GM12878 (cell line): ENCODE results near the gene AKAP13. TPM values are rescaled to one million over a fixed set of nuclear protein-coding genes. Genes with fewer than 3 reads are reported as not detected.

Experiments
- ATAC-seq: fragments of 200-7000 bp; cut with Tn5 transposase; 3 replicates; pipeline ENCODE4 v1.9.1; 2020; ENCODE audit warnings: mild to moderate bottlenecking, moderate library complexity
- BruUV-seq: library from RNA; stranded (reverse); fragments of 400-500 nt; replicated peaks from 2 replicates; lab custom pipeline; 2021; lab: Mats Ljungman, UMichigan
- CTCF ChIA-PET: fragments of 300-600 bp; sonication (Branson Sonifier 250); formaldehyde crosslinking; extraction: SDS; loops from one replicate; lab custom pipeline; 2021; ENCODE audit warnings: inconsistent platforms; lab: Yijun Ruan, JAX
- POLR2A ChIA-PET: fragments of 350-600 bp; formaldehyde crosslinking; extraction: SDS; loops from one replicate; lab custom pipeline; 2021; ENCODE audit warnings: inconsistent platforms; lab: Charles Lee
- RAD21 ChIA-PET: fragments of 300-600 bp; sonication (Branson Sonifier 250); formaldehyde crosslinking; loops from one replicate; lab custom pipeline; 2023; ENCODE audit warnings: antibody characterized with exemption; ENCODE audit not compliant: unreplicated experiment; lab: Charles Lee
- SMC1A ChIA-PET: fragments of 300-600 bp; sonication (Branson Sonifier 250); formaldehyde crosslinking; loops from one replicate; lab custom pipeline; 2023; ENCODE audit not compliant: unreplicated experiment, uncharacterized antibody; lab: Charles Lee
- DNase-seq: peaks from one replicate; pipeline ENCODE4 v3.0.0-alpha.2; 2011; ENCODE audit warnings: low read depth, low spot score
- FAIRE-seq: peaks from 3 replicates; lab custom pipeline; 2011; peaks lifted over from hg19 to GRCh38; lab: Jason Lieb, UNC
- H2AFZ ChIP-seq: 2 replicates; pipeline ENCODE4 v1.6.0; 2011; ENCODE audit warnings: low read depth, low read length, control low read depth; ENCODE audit not compliant: control insufficient read depth
- H3K27ac ChIP-seq: 2 replicates; pipeline ENCODE4 v1.5.1; 2011; ENCODE audit warnings: control low read depth; ENCODE audit not compliant: control insufficient read depth, insufficient read depth
- H3K27me3 ChIP-seq, 2 experiments: replicated peaks in 1 of 2; 2 replicates each; pipeline versions ENCODE4 v1.6.0 to v1.6.1; 2011; ENCODE audit warnings: low read length in 1 of 2; ENCODE audit not compliant: control insufficient read depth in 2 of 2, insufficient read depth in 2 of 2
- H3K36me3 ChIP-seq, 2 experiments: 2 replicates each; pipeline ENCODE4 v1.5.1; 2011; ENCODE audit warnings: low read length in 1 of 2; ENCODE audit not compliant: control insufficient read depth in 2 of 2, insufficient read depth in 2 of 2
- H3K4me1 ChIP-seq: 2 replicates; pipeline ENCODE4 v1.6.1; 2011; ENCODE audit warnings: mild to moderate bottlenecking, low read length, moderate library complexity, mixed read lengths; ENCODE audit not compliant: control insufficient read depth, insufficient read depth
- H3K4me2 ChIP-seq: 2 replicates; pipeline ENCODE4 v1.6.0; 2011; ENCODE audit warnings: control low read depth; ENCODE audit not compliant: control insufficient read depth, insufficient read depth
- H3K4me3 ChIP-seq: fragments of 200-600 bp; sonication (generic); 2 replicates; pipeline ENCODE4 v1.5.1; 2016
- H3K79me2 ChIP-seq: 2 replicates; pipeline ENCODE4 v1.6.0; 2011; ENCODE audit warnings: low read length; ENCODE audit not compliant: control insufficient read depth, insufficient read depth
- H3K9ac ChIP-seq: 2 replicates; pipeline ENCODE4 v1.8.0; 2011; ENCODE audit warnings: low read length, control low read depth, mixed read lengths; ENCODE audit not compliant: control insufficient read depth, insufficient read depth
- H3K9me3 ChIP-seq: replicated peaks from 3 replicates; pipeline ENCODE4 v1.5.1; 2011; ENCODE audit warnings: mild to moderate bottlenecking, low read length; ENCODE audit not compliant: control insufficient read depth, insufficient read depth
- H4K20me1 ChIP-seq: 2 replicates; pipeline ENCODE4 v1.6.0; 2011; ENCODE audit not compliant: control insufficient read depth, insufficient read depth
- CBFB ChIP-seq: IDR thresholded peaks from 2 replicates; pipeline ENCODE4 v1.6.1; 2016; ENCODE audit warnings: antibody characterized with exemption, low read depth
- IKZF2 ChIP-seq, 2 experiments: fragments of 450-650 bp; IDR thresholded peaks; 2 replicates each; pipeline ENCODE4 v1.6.1; 2017; ENCODE audit warnings: mild to moderate bottlenecking in 2 of 2, moderate library complexity in 2 of 2
- MEF2B ChIP-seq: fragments of 450-650 bp; IDR thresholded peaks from 2 replicates; pipeline ENCODE4 v1.6.1; 2018; ENCODE audit warnings: mild to moderate bottlenecking, moderate library complexity; ENCODE audit not compliant: partially characterized antibody, poor library complexity, severe bottlenecking
- MTA2 ChIP-seq: fragments of 450-650 bp; IDR thresholded peaks from 2 replicates; pipeline ENCODE4 v1.6.1; 2016; ENCODE audit warnings: low read depth, mild to moderate bottlenecking, moderate library complexity
- MTA3 ChIP-seq: IDR thresholded peaks from 2 replicates; pipeline ENCODE4 v1.6.1; 2012; ENCODE audit warnings: low read length, inconsistent platforms, borderline replicate concordance
- WGBS: methylation state at CpG from one replicate; pipeline ENCODE4 v1.1.6; 2016; ENCODE audit warnings: low lambda C conversion rate; ENCODE audit not compliant: insufficient replicate concordance, insufficient coverage; ENCODE audit errors: missing lambda C conversion rate; 5-methylcytosine and 5-hydroxymethylcytosine counted together
- in situ Hi-C: fragments of 300-500 bp; cut with MboI; formaldehyde crosslinking; loops from 9 replicates; pipeline ENCODE4 v1.14.3; 2018; ENCODE audit warnings: mixed read lengths
- intact Hi-C: fragments of 100-400 bp; cut with micrococcal nuclease; formaldehyde crosslinking; loops from one replicate; pipeline ENCODE4 v1.14.2; 2022; ENCODE audit not compliant: unreplicated experiment
- polyA plus RNA-seq, 11 experiments: library from polyadenylated mRNA; depleted of rRNA in 4 of 11; unstranded in 6 of 11; stranded (reverse) in 5 of 11; fragments of >200 nt; fragmentation: Nextera tagmentation in 4 of 11; fragmentation: Illumina TruSeq in 1 of 11; extraction: Ambion mirVana in 4 of 11; extraction: Trizol in 1 of 11; gene quantifications; 1 replicate in 1 of 11; 2 replicates in 10 of 11; pipeline versions ENCODE4 v1.2.1 to v1.2.3, GENCODE V29; 2011 to 2016; ENCODE audit warnings: inconsistent platforms in 2 of 11, missing spikeins in 2 of 11, low read depth in 1 of 11
- total RNA-seq, 4 experiments: library from RNA; depleted of rRNA in 3 of 4; stranded (reverse); fragments of >200 nt in 3 of 4; fragmentation: Illumina TruSeq in 1 of 4; extraction: Trizol in 1 of 4; gene quantifications; 2 replicates each; pipeline versions ENCODE4 v1.2.1 to v1.2.3, GENCODE V29; 2013 to 2021
- TF ChIP-seq, protein P1 (sequence below): IDR thresholded peaks from 2 replicates; pipeline ENCODE4 v1.6.1; 2011; ENCODE audit warnings: borderline replicate concordance, low read depth, mild to moderate bottlenecking, moderate library complexity, low read length; ENCODE audit not compliant: insufficient read depth, poor library complexity, severe bottlenecking
- TF ChIP-seq, protein P2 (sequence below), 3 experiments: IDR thresholded peaks in 2 of 3; conservative IDR thresholded peaks in 1 of 3; 2 replicates each; pipeline ENCODE4 v1.5.1; 2011; ENCODE audit warnings: low read depth in 3 of 3, low read length in 3 of 3, mild to moderate bottlenecking in 3 of 3, control low read depth in 2 of 3, moderate library complexity in 2 of 3, inconsistent platforms in 1 of 3, mixed read lengths in 1 of 3; ENCODE audit not compliant: control insufficient read depth in 2 of 3, insufficient read depth in 1 of 3; ENCODE audit errors: extremely low read depth in 1 of 3

AKAP13 gene
- total and polyA plus RNA-seq, 10 of the 15 experiments (the other 5 are each of a cell fraction or from before 2014, with no cell fraction given): 14.4 to 74.9 (median 55.1) TPM

DNA sequence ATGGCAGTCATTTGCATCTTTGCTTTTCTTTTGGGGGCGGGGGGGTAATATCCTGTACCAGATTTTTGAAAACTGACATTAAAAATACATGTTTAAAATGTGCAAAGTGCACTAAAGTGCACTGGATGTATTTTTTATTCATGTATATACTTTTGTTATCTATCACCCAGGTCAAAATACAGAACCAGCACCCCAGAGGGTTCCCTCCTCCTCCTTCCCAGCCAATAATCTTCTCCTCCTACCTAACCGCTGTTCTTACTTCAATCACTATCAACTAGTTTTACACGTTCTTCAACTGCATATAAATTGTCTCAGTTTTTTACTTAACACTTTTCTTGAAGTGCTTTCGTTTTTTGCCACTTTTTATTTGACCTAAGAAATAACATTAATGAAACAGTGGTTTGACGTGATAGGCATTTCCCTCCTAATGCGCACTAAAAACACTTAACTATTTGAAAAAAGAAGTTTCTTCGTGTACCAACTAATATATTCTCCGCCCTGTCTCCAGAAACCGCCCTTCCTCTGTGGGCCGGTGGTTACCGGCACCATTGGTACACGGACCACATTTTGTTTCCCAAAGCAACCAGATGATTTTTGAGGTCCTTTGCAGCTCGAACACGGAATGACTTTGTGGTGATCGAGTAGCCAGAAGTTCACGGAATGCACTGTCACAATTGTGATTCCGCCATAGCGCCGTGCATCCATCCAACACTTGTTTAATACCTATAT, 836 bp upstream of the AKAP13 start:
- Histone ChIP-seq H3K4me2 (peak overlapping the region; percentile 88), H3K9me3 (no peaks in the 10 kb centered on the region), H3K4me1 (peaks cover 12% of the 10 kb centered on the region; the same call in 1 of the 2 replicates), H4K20me1 (no peaks in the 10 kb centered on the region), H2AFZ (peak overlapping the region; percentile 83), H3K27me3 (no peaks in the 10 kb centered on the region; a peak in 2 of 4 replicates), H3K79me2 (peaks cover 35% of the 10 kb centered on the region), H3K36me3 (no peaks in the 10 kb centered on the region), H3K4me3 (peak overlapping the region; percentile 69), H3K27ac (peak overlapping the region; percentile 51), H3K9ac (peak overlapping the region; percentile 61)
- peak; percentile 67; the same call in 1 of the 2 replicates for TF ChIP-seq CBFB
- TF ChIP-seq MEF2B: peak; percentile 7
- TF ChIP-seq, protein P1, sequence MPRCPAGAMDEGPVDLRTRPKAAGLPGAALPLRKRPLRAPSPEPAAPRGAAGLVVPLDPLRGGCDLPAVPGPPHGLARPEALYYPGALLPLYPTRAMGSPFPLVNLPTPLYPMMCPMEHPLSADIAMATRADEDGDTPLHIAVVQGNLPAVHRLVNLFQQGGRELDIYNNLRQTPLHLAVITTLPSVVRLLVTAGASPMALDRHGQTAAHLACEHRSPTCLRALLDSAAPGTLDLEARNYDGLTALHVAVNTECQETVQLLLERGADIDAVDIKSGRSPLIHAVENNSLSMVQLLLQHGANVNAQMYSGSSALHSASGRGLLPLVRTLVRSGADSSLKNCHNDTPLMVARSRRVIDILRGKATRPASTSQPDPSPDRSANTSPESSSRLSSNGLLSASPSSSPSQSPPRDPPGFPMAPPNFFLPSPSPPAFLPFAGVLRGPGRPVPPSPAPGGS: no peak
- TF ChIP-seq MTA2: peak; percentile 25; the same call in 1 of the 2 replicates
- no peak for TF ChIP-seq MTA3
- TF ChIP-seq, protein P2, sequence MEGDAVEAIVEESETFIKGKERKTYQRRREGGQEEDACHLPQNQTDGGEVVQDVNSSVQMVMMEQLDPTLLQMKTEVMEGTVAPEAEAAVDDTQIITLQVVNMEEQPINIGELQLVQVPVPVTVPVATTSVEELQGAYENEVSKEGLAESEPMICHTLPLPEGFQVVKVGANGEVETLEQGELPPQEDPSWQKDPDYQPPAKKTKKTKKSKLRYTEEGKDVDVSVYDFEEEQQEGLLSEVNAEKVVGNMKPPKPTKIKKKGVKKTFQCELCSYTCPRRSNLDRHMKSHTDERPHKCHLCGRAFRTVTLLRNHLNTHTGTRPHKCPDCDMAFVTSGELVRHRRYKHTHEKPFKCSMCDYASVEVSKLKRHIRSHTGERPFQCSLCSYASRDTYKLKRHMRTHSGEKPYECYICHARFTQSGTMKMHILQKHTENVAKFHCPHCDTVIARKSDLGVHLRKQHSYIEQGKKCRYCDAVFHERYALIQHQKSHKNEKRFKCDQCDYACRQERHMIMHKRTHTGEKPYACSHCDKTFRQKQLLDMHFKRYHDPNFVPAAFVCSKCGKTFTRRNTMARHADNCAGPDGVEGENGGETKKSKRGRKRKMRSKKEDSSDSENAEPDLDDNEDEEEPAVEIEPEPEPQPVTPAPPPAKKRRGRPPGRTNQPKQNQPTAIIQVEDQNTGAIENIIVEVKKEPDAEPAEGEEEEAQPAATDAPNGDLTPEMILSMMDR (IDR thresholded peaks at IDR 0.05 in 2 of 3, conservative IDR thresholded peaks at IDR 0.05 in 1 of 3; ENCODE audit: control insufficient read depth in 2 of 3, extremely low read depth in 1 of 3, insufficient read depth in 1 of 3, low read depth in 3 of 3, low read length in 3 of 3): no peak
- peak in 1 of 2 experiments; percentile 7; a peak in 1 of 4 replicates for TF ChIP-seq IKZF2 (IDR thresholded peaks at IDR 0.05)
- SMC1A ChIA-PET: interaction anchor here (0.6 to 6.9 kb wide), 10 partner anchors 17 to 125 kb away, joined by 3 to 70 read pairs (median 4); no protein-coding TSS in a partner anchor
- no peak for FAIRE-seq
- CTCF ChIA-PET: interaction anchor here (0.6 to 6.8 kb wide), 8 partner anchors 16 to 352 kb away, joined by 3 to 80 read pairs (median 4); no protein-coding TSS in a partner anchor
- ATAC-seq: no peak
- BruUV-seq: no TSS peak
- no peak for DNase-seq
- WGBS: under 1% methylated on average over 19 of the region's 19 CpGs
- intact Hi-C loops: loop anchor here (1.0 to 10.0 kb wide), 4 partner anchors 19 to 315 kb away; no protein-coding TSS in a partner anchor
- POLR2A ChIA-PET: interaction anchor here (0.5 to 5.6 kb wide), 14 partner anchors 10 to 1899 kb away, joined by 3 to 47 read pairs (median 4); no protein-coding TSS in a partner anchor
- in situ Hi-C loops: no loop called here
- RAD21 ChIA-PET: interaction anchor here (0.7 to 8.2 kb wide), 20 partner anchors 17 to 324 kb away, joined by 3 to 121 read pairs (median 5); no protein-coding TSS in a partner anchor
